Activated naive CD8-positive, alpha-beta T cell treated with anti-CD3 and anti-CD28 coated beads, Interleukin-2, amount 50 U/mL, for 16 hours (primary cell): Measurements from ENCODE around the gene RAB11FIP3.
"Not testable (repeated sequence)": the region's sequence is repeated elsewhere in the genome, so short reads cannot be mapped to it uniquely, and the experiment has no call there.

ENCODE experiments used
- DNase-seq: peaks from one replicate; pipeline ENCODE4 v3.0.0-alpha.2; 2020; ENCODE audit warnings: low read depth, low spot score

RAB11FIP3 gene

GRCh38 chr16:425082-425718, at the start of gene RAB11FIP3:
TSS of gene RAB11FIP3 (plus strand) at chr16:425649. CDS start at chr16:426007, 358 bp downstream.
- DNase-seq, result peak; percentile 57

GRCh38 chr16:375927-376816, 49.3 kb upstream of the RAB11FIP3 start:
- no peak for DNase-seq

- no peak for DNase-seq
These were observed 48.5 kb upstream of the RAB11FIP3 start for GRCh38 chr16:376817-377418.

- DNase-seq, result no peak
These were observed 48.0 kb upstream of the RAB11FIP3 start for GRCh38 chr16:377419-377951.

GRCh38 chr16:378113-378820, 47.2 kb upstream of the RAB11FIP3 start:
- not testable (repeated sequence) for DNase-seq

- DNase-seq, result no peak
These were observed 46.6 kb upstream of the RAB11FIP3 start for GRCh38 chr16:378821-379182.

GRCh38 chr16:379183-379960, 46.1 kb upstream of the RAB11FIP3 start:
- DNase-seq, result no peak

- DNase-seq, result no peak
These were observed 45.3 kb upstream of the RAB11FIP3 start for GRCh38 chr16:379961-380761.

GRCh38 chr16:380762-381011, 44.8 kb upstream of the RAB11FIP3 start:
- no peak for DNase-seq

- no peak for DNase-seq
These were observed 44.2 kb upstream of the RAB11FIP3 start for GRCh38 chr16:381012-381788.

GRCh38 chr16:381789-382717, 43.4 kb upstream of the RAB11FIP3 start, which contains the start of gene PGAP6:
TSS of gene PGAP6 (minus strand) at chr16:381978. CDS start at chr16:381821, 157 bp downstream.
- DNase-seq, result peak; percentile 28

GRCh38 chr16:383326-384051, 42.0 kb upstream of the RAB11FIP3 start:
- no peak for DNase-seq

- no peak for DNase-seq
These were observed 38.8 kb upstream of the RAB11FIP3 start for GRCh38 chr16:386641-387156.

GRCh38 chr16:387761-388666, 37.4 kb upstream of the RAB11FIP3 start:
- DNase-seq, result not testable (repeated sequence)

GRCh38 chr16:389352-389751, 36.1 kb upstream of the RAB11FIP3 start:
- DNase-seq, result no peak

- peak; percentile 65 for DNase-seq
These were observed 33.5 kb upstream of the RAB11FIP3 start for GRCh38 chr16:391885-392335.
